HepG2 (cell line): ENCODE results near the gene MRPL2. TPM values are rescaled to one million over a fixed set of nuclear protein-coding genes. Genes with fewer than 3 reads are reported as not detected.

Experiments used
- GABPB1 ChIP-seq: IDR thresholded peaks from 2 replicates; pipeline ENCODE4 v1.6.1; 2016; ENCODE audit warnings: mild to moderate bottlenecking, missing genetic modification reagents, moderate library complexity, missing compliant biosample characterization
- HDAC2 ChIP-seq: sonication (generic); formaldehyde crosslinking; IDR thresholded peaks from 2 replicates; pipeline ENCODE4 v1.4.0; 2020; ENCODE audit warnings: missing genetic modification reagents
- HNRNPL ChIP-seq: fragments of 200-400 bp; formaldehyde crosslinking; IDR thresholded peaks from 2 replicates; pipeline ENCODE4 v1.6.1; 2017; ENCODE audit warnings: mild to moderate bottlenecking, low read depth, low read length
- IRF2 ChIP-seq: IDR thresholded peaks from 2 replicates; pipeline ENCODE4 v1.6.1; 2018; ENCODE audit warnings: missing genetic modification reagents, missing compliant biosample characterization
- ISL2 ChIP-seq: sonication (generic); formaldehyde crosslinking; IDR thresholded peaks from 2 replicates; pipeline ENCODE4 v1.5.0; 2020; ENCODE audit warnings: missing genetic modification reagents
- KAT8 ChIP-seq: IDR thresholded peaks from 2 replicates; pipeline ENCODE4 v1.6.1; 2016; ENCODE audit warnings: missing genetic modification reagents, missing compliant biosample characterization
- MAFK ChIP-seq, 2 experiments: IDR thresholded peaks in 1 of 2; conservative IDR thresholded peaks in 1 of 2; 2 replicates each; pipeline ENCODE4 v1.6.1; 2011; ENCODE audit warnings: improper control_type of control experiment in 2 of 2, low read length in 2 of 2
- MEF2D ChIP-seq: sonication (generic); formaldehyde crosslinking; IDR thresholded peaks from 2 replicates; pipeline ENCODE4 v1.5.1; 2020; ENCODE audit warnings: mild to moderate bottlenecking, missing genetic modification reagents
- MXD4 ChIP-seq: IDR thresholded peaks from 2 replicates; pipeline ENCODE4 v1.6.1; 2016; ENCODE audit warnings: mild to moderate bottlenecking, missing biosample characterization, missing genetic modification reagents
- POLR2AphosphoS5 ChIP-seq: IDR thresholded peaks from 2 replicates; pipeline ENCODE4 v1.6.1; 2012; ENCODE audit warnings: low read depth, low read length
- SALL1 ChIP-seq: sonication (generic); formaldehyde crosslinking; IDR thresholded peaks from 2 replicates; pipeline ENCODE4 v1.8.0; 2022; ENCODE audit warnings: mild to moderate bottlenecking, missing genetic modification reagents
- SMAD1 ChIP-seq: sonication (generic); formaldehyde crosslinking; IDR thresholded peaks from 2 replicates; pipeline ENCODE4 v1.4.0; 2020; ENCODE audit warnings: missing genetic modification reagents, low read depth, mild to moderate bottlenecking, borderline replicate concordance
- YY1 ChIP-seq: IDR thresholded peaks from 2 replicates; pipeline ENCODE4 v1.6.1; 2011; ENCODE audit warnings: low read length, low read depth, moderate library complexity, mild to moderate bottlenecking; ENCODE audit not compliant: insufficient read depth, insufficient replicate concordance
- ZNF350 ChIP-seq: sonication (generic); formaldehyde crosslinking; IDR thresholded peaks from 2 replicates; pipeline ENCODE4 v1.4.0; 2020; ENCODE audit warnings: mild to moderate bottlenecking, low read depth, missing genetic modification reagents, borderline replicate concordance
- ZNF430 ChIP-seq: sonication (generic); formaldehyde crosslinking; IDR thresholded peaks from 2 replicates; pipeline ENCODE4 v1.9.0; 2021; ENCODE audit warnings: mild to moderate bottlenecking, missing genetic modification reagents
- ZSCAN30 ChIP-seq: sonication (generic); formaldehyde crosslinking; IDR thresholded peaks from 2 replicates; pipeline ENCODE4 v1.5.0; 2020; ENCODE audit warnings: mild to moderate bottlenecking, missing genetic modification reagents
- ZZZ3 ChIP-seq: sonication (generic); formaldehyde crosslinking; IDR thresholded peaks from 2 replicates; pipeline ENCODE4 v1.4.0; 2020; ENCODE audit warnings: missing genetic modification reagents, mild to moderate bottlenecking, borderline replicate concordance
- polyA plus RNA-seq, 8 experiments: library from polyadenylated mRNA; depleted of rRNA in 3 of 8; stranded (reverse) in 7 of 8; unstranded in 1 of 8; fragments of >200 nt; fragmentation: Illumina TruSeq in 4 of 8; extraction: Trizol in 4 of 8; gene quantifications; 2 replicates each; pipeline versions ENCODE4 v1.2.1 to v1.2.3, GENCODE V29; 2011 to 2016; ENCODE audit warnings: low read depth in 4 of 8, missing spikeins in 1 of 8, mixed read lengths in 1 of 8; ENCODE audit not compliant: insufficient read depth in 1 of 8
- total RNA-seq, 5 experiments: library from RNA; depleted of rRNA; stranded (reverse); fragments of >200 nt; fragmentation: Illumina TruSeq; extraction: Trizol; gene quantifications; 2 replicates each; pipeline ENCODE4 v1.2.3, GENCODE V29; 2016; ENCODE audit warnings: low read depth in 1 of 5
- TF ChIP-seq, protein P1 (sequence below): sonication (generic); formaldehyde crosslinking; IDR thresholded peaks from 2 replicates; pipeline ENCODE4 v1.8.0; 2023; ENCODE audit warnings: mild to moderate bottlenecking, missing genetic modification reagents
- TF ChIP-seq, protein P2 (sequence below): sonication (generic); formaldehyde crosslinking; IDR thresholded peaks from 2 replicates; pipeline ENCODE4 v1.8.0; 2022; ENCODE audit warnings: missing genetic modification reagents, low read depth, mild to moderate bottlenecking, borderline replicate concordance
- TF ChIP-seq, protein P3 (sequence below), 2 experiments: sonication (generic) in 1 of 2; formaldehyde crosslinking in 1 of 2; IDR thresholded peaks; 2 replicates each; pipeline versions ENCODE4 v1.4.0 to v1.6.1; 2016 to 2020; ENCODE audit warnings: borderline replicate concordance in 1 of 2, low read depth in 1 of 2, mild to moderate bottlenecking in 1 of 2, missing genetic modification reagents in 1 of 2
- TF ChIP-seq, protein P4 (sequence below): sonication (generic); formaldehyde crosslinking; IDR thresholded peaks from 2 replicates; pipeline ENCODE4 v1.5.0; 2020; ENCODE audit warnings: missing genetic modification reagents

MRPL2 gene
- total and polyA plus RNA-seq, 2 of the 13 experiments (the other 11 are each of a cell fraction or from before 2014, with no cell fraction given) = 56.8 to 65.6 TPM

DNA sequence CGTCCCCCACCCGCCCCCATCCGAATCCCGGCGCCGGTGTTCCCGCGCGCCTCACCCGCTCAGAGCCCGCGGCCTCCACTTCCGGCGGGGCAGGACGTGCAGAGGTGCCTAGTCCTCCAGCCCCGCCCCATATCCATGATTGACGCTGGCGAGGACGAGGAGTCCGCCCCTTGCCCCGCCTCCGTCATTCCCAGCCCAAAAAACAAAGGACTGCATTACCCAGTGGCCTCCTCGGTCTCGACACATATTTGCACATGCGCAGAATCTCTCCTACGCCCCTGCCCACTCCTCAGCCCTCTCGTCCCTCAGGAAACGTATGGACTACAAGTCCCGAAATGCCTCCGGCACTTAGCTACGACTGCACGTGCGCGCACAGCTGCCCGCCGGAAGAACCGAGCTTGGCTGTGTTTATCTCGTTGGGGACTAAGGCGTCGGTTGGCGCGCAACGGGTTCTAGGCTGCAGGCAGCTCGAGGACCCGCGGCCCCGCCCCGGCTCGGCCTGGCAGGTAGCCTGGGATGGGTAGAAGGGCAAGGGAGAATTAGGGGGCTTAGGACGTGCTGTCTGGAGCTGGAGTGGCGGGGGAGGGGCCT, 45.3 kb downstream of the MRPL2 start, which contains the start of the genes KLHDC3 and MEA1 (continued):
- TF ChIP-seq, protein P1, sequence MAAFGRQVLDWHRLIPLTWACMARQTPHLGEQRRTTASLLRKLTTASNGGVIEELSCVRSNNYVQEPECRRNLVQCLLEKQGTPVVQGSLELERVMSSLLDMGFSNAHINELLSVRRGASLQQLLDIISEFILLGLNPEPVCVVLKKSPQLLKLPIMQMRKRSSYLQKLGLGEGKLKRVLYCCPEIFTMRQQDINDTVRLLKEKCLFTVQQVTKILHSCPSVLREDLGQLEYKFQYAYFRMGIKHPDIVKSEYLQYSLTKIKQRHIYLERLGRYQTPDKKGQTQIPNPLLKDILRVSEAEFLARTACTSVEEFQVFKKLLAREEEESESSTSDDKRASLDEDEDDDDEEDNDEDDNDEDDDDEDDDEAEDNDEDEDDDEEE (CRISPR knock-in tag) = 0 out of 2 replicates have a peak, but pooled peaks have one; percentile 7
- TF ChIP-seq MEF2D (CRISPR knock-in tag) (peak; percentile 17), GABPB1 (CRISPR knock-in tag) (peak; percentile 94), SMAD1 (peak; percentile 36; the same call in 1 of the 2 replicates), YY1 (peak; percentile 47), ZSCAN30 (CRISPR knock-in tag) (no peak), MXD4 (CRISPR knock-in tag) (peak; percentile 69; the same call in 1 of the 2 replicates), MAFK (conservative IDR thresholded peaks at IDR 0.05 in 1 of 2, IDR thresholded peaks at IDR 0.05 in 1 of 2; ENCODE audit: low read length in 2 of 2) (0 out of 4 replicates have a peak, but pooled peaks have one; percentile 17 to 29), HDAC2 (CRISPR knock-in tag) (peak; percentile 72; the same call in 1 of the 2 replicates), ISL2 (no peak), IRF2 (CRISPR knock-in tag) (peak; percentile 96), SALL1 (CRISPR knock-in tag) (peak; percentile 82), ZNF430 (peak; percentile 62; the same call in 1 of the 2 replicates), POLR2AphosphoS5 (peak; percentile 70), ZZZ3 (CRISPR knock-in tag) (peak; percentile 71; the same call in 1 of the 2 replicates), KAT8 (CRISPR knock-in tag) (peak; percentile 86), ZNF350 (CRISPR knock-in tag) (peak; percentile 62; the same call in 1 of the 2 replicates), HNRNPL (0 out of 2 replicates have a peak, but pooled peaks have one; percentile 73)
- TF ChIP-seq, protein P2, sequence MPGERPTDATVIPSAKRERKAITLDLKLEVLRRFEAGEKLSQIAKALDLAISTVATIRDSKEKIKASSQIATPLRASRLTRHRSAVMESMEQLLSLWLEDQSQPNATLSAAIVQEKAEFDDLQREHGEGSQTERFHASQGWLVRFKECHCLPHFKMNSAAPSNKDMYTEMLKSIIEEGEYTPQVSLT = no peak
- TF ChIP-seq, protein P3, sequence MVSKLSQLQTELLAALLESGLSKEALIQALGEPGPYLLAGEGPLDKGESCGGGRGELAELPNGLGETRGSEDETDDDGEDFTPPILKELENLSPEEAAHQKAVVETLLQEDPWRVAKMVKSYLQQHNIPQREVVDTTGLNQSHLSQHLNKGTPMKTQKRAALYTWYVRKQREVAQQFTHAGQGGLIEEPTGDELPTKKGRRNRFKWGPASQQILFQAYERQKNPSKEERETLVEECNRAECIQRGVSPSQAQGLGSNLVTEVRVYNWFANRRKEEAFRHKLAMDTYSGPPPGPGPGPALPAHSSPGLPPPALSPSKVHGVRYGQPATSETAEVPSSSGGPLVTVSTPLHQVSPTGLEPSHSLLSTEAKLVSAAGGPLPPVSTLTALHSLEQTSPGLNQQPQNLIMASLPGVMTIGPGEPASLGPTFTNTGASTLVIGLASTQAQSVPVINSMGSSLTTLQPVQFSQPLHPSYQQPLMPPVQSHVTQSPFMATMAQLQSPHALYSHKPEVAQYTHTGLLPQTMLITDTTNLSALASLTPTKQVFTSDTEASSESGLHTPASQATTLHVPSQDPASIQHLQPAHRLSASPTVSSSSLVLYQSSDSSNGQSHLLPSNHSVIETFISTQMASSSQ (IDR thresholded peaks at IDR 0.05; ENCODE audit: low read depth) = no peak; the same call in 1 of the 2 replicates
- TF ChIP-seq, protein P3 (CRISPR knock-in tag; IDR thresholded peaks at IDR 0.05; ENCODE audit: borderline replicate concordance) = peak; percentile 77; the same call in 1 of the 2 replicates
- TF ChIP-seq, protein P4, sequence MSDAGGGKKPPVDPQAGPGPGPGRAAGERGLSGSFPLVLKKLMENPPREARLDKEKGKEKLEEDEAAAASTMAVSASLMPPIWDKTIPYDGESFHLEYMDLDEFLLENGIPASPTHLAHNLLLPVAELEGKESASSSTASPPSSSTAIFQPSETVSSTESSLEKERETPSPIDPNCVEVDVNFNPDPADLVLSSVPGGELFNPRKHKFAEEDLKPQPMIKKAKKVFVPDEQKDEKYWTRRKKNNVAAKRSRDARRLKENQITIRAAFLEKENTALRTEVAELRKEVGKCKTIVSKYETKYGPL (CRISPR knock-in tag) = no peak
